Measurements from ENCODE around the gene CCDC122.

GRCh38 chr13:43881580-43881979 lies 2.0 kb upstream of the CCDC122 start:
- TF ChIP-seq CTCF (conservative IDR thresholded peaks at IDR 0.05) = no peak
- no peak for TF ChIP-seq ZFX (IDR thresholded peaks at IDR 0.05)

Measured in C4-2B (cell line).